ENCODE results near the gene HSD3B7. TPM values are rescaled to one million over a fixed set of nuclear protein-coding genes. Genes with fewer than 3 reads are reported as not detected.

Gene HSD3B7
- total RNA-seq, 1 donor from 2014 or later: 3.5 TPM

- no peak for DNase-seq (ENCODE audit: low spot score in 2 of 2, unreplicated experiment in 2 of 2)
- Mint-ChIP-seq H3K27me3 (ENCODE audit: low read depth) (no peaks in the 10 kb centered on the region), H3K27ac (peak overlapping the region; percentile 85), H3K4me1 (peaks cover 23% of the 10 kb centered on the region), H3K36me3 (peaks cover 7% of the 10 kb centered on the region), H3K9me3 (no peaks in the 10 kb centered on the region), H3K4me3 (peak overlapping the region; percentile 87)
- no peak for TF ChIP-seq CTCF (IDR thresholded peaks at IDR 0.05; ENCODE audit: unreplicated experiment)
Measured at GRCh38 chr16:30949650-30950515, 35.1 kb upstream of the HSD3B7 start.

GRCh38 chr16:30950516-30951065 lies 34.4 kb upstream of the HSD3B7 start:
- TF ChIP-seq CTCF (IDR thresholded peaks at IDR 0.05; ENCODE audit: unreplicated experiment): no peak
- no peaks in the 10 kb centered on the region for H3K27me3 Mint-ChIP-seq (ENCODE audit: low read depth)
- H3K9me3 Mint-ChIP-seq: no peaks in the 10 kb centered on the region
- DNase-seq (ENCODE audit: low spot score in 2 of 2, unreplicated experiment in 2 of 2): no peak
- H3K4me1 Mint-ChIP-seq: peaks cover 23% of the 10 kb centered on the region
- H3K4me3 Mint-ChIP-seq: peak overlapping the region; percentile 87
- peak overlapping the region; percentile 85 for H3K27ac Mint-ChIP-seq
- H3K36me3 Mint-ChIP-seq: peaks cover 4% of the 10 kb centered on the region

GRCh38 chr16:30951193-30951592 lies 33.8 kb upstream of the HSD3B7 start:
- TF ChIP-seq CTCF (IDR thresholded peaks at IDR 0.05; ENCODE audit: unreplicated experiment): no peak
- H3K36me3 Mint-ChIP-seq: no peaks in the 10 kb centered on the region
- no peaks in the 10 kb centered on the region for H3K27me3 Mint-ChIP-seq (ENCODE audit: low read depth)
- no peak overlapping the region for H3K4me3 Mint-ChIP-seq
- no peak overlapping the region for H3K27ac Mint-ChIP-seq
- no peaks in the 10 kb centered on the region for H3K9me3 Mint-ChIP-seq
- no peak for DNase-seq (ENCODE audit: low spot score in 2 of 2, unreplicated experiment in 2 of 2)
- peaks cover 23% of the 10 kb centered on the region for H3K4me1 Mint-ChIP-seq

- no peak for TF ChIP-seq CTCF (IDR thresholded peaks at IDR 0.05; ENCODE audit: unreplicated experiment)
- peaks cover 23% of the 10 kb centered on the region for H3K4me1 Mint-ChIP-seq
Measured at GRCh38 chr16:30951750-30952149, 33.3 kb upstream of the HSD3B7 start.

GRCh38 chr16:30953111-30953510 lies 31.9 kb upstream of the HSD3B7 start:
- H3K4me1 Mint-ChIP-seq: peaks cover 20% of the 10 kb centered on the region
- no peaks in the 10 kb centered on the region for H3K9me3 Mint-ChIP-seq
- no peaks in the 10 kb centered on the region for H3K36me3 Mint-ChIP-seq
- no peak overlapping the region for H3K27ac Mint-ChIP-seq
- DNase-seq (ENCODE audit: low spot score in 2 of 2, unreplicated experiment in 2 of 2): no peak
- no peaks in the 10 kb centered on the region for H3K27me3 Mint-ChIP-seq (ENCODE audit: low read depth)
- H3K4me3 Mint-ChIP-seq: no peak overlapping the region
- TF ChIP-seq CTCF (IDR thresholded peaks at IDR 0.05; ENCODE audit: unreplicated experiment): no peak

More at GRCh38 chr16:30951750-30952149, 33.3 kb upstream of the HSD3B7 start:
- DNase-seq (ENCODE audit: low spot score in 2 of 2, unreplicated experiment in 2 of 2): no peak
- Mint-ChIP-seq H3K9me3 (no peaks in the 10 kb centered on the region), H3K4me3 (no peak overlapping the region), H3K27me3 (ENCODE audit: low read depth) (no peaks in the 10 kb centered on the region), H3K36me3 (no peaks in the 10 kb centered on the region), H3K27ac (no peak overlapping the region)

Measured in mesothelial cell of epicardium (in vitro differentiated cells).